Body of pancreas (tissue), 4 donors: ENCODE measurements around the gene LTB.

ENCODE experiments used
- POLR2A ChIP-seq, 3 donors: fragments of 450-650 bp; IDR thresholded peaks; one replicate each; pipeline ENCODE4 v1.6.1; 2016; ENCODE audit warnings: antibody characterized with exemption in 3 of 3, mild to moderate bottlenecking in 2 of 3
- TF ChIP-seq, protein P1 (sequence below), 7 experiments: fragments of 450-650 bp in 4 of 7; fragments of 200-600 bp in 3 of 7; sonication (generic) in 3 of 7; IDR thresholded peaks; one replicate each; pipeline ENCODE4 v1.5.1; 2016 to 2019; ENCODE audit warnings: antibody characterized with exemption in 7 of 7

DNA sequence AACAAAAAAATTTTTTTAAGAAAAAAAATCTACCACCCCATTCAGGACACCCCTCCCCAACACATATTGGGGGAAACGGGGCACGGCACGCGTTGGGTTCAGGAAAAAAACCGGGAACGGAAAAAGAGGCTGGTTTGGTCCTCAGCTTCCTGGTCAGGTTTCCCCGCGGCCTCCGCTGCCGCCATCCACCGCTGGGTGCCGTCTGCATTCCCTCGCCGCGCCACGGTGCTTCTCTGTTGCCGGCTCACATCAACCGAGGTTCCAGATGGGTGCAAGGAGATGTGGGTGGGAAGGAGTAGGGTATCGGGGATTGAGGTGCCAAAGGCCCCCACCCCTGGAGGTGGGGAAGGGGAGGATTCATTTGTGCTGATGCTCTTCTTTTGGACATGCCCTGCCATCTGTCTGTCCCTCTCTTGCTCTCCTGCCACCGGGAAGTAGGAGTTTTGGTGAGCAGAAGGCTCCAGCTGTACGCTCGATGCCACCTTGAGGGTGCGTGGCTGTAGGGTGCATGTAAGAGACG is 47.6 kb downstream of the LTB start:
- TF ChIP-seq, protein P1, sequence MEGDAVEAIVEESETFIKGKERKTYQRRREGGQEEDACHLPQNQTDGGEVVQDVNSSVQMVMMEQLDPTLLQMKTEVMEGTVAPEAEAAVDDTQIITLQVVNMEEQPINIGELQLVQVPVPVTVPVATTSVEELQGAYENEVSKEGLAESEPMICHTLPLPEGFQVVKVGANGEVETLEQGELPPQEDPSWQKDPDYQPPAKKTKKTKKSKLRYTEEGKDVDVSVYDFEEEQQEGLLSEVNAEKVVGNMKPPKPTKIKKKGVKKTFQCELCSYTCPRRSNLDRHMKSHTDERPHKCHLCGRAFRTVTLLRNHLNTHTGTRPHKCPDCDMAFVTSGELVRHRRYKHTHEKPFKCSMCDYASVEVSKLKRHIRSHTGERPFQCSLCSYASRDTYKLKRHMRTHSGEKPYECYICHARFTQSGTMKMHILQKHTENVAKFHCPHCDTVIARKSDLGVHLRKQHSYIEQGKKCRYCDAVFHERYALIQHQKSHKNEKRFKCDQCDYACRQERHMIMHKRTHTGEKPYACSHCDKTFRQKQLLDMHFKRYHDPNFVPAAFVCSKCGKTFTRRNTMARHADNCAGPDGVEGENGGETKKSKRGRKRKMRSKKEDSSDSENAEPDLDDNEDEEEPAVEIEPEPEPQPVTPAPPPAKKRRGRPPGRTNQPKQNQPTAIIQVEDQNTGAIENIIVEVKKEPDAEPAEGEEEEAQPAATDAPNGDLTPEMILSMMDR (IDR thresholded peaks at IDR 0.05), result no peak
- no peak for TF ChIP-seq POLR2A (IDR thresholded peaks at IDR 0.05)
